Adrenal gland (tissue), 12 donors: ENCODE results near the gene GNPNAT1. TPM values are rescaled to one million over a fixed set of nuclear protein-coding genes. Genes with fewer than 3 reads are reported as not detected.

ENCODE experiments used
- DNase-seq, 7 donors: peaks; one replicate each; pipeline ENCODE4 v3.0.0-alpha.2; 2019 to 2020
- H3K27ac ChIP-seq, 5 donors: fragments of 200-600 bp; sonication (generic) in 4 of 5; 1 replicate in 3 of 5; 2 replicates in 2 of 5; pipeline versions ENCODE4 v1.5.1 to v1.8.0; 2016 to 2020; ENCODE audit warnings: mild to moderate bottlenecking in 1 of 5
- H3K27me3 ChIP-seq: fragments of 200-600 bp; 2 replicates; pipeline ENCODE4 v1.8.0; 2021
- H3K36me3 ChIP-seq, 2 donors: fragments of 200-600 bp; replicated peaks in 1 of 2; 1 replicate in 1 of 2; 2 replicates in 1 of 2; pipeline versions ENCODE4 v1.5.1 to v1.8.0; 2018 to 2022
- H3K4me1 ChIP-seq, 2 donors: fragments of 200-600 bp; replicated peaks in 1 of 2; 1 replicate in 1 of 2; 2 replicates in 1 of 2; pipeline versions ENCODE4 v1.5.1 to v1.8.0; 2018 to 2021
- H3K4me3 ChIP-seq, 4 donors: fragments of 200-600 bp; sonication (generic) in 3 of 4; one replicate each; pipeline ENCODE4 v1.5.1; 2016 to 2018
- H3K9me3 ChIP-seq, 3 donors: fragments of 200-600 bp; sonication (generic) in 1 of 3; replicated peaks in 1 of 3; 1 replicate in 2 of 3; 2 replicates in 1 of 3; pipeline versions ENCODE4 v1.5.1 to v1.8.0; 2016 to 2021
- POLR2A ChIP-seq, 2 donors: fragments of 450-650 bp; IDR thresholded peaks; one replicate each; pipeline ENCODE4 v1.6.1; 2017; ENCODE audit warnings: antibody characterized with exemption in 2 of 2, mild to moderate bottlenecking in 2 of 2, moderate library complexity in 1 of 2
- WGBS, 4 donors: extraction: QIAGEN DNeasy Blood & Tissue Kit in 2 of 4; methylation state at CpG; one replicate each; pipeline versions ENCODE4 v1.1.5 to v1.1.7; 2013 to 2017; 5-methylcytosine and 5-hydroxymethylcytosine counted together
- intact Hi-C, 2 donors: fragments of 100-400 bp; cut with DNase I; formaldehyde crosslinking; loops; one replicate each; pipeline versions ENCODE4 v1.14.1 to v1.15.0; 2022 to 2023
- polyA plus RNA-seq, 3 donors: library from polyadenylated mRNA; stranded (reverse); fragments of 200-250 nt in 2 of 3; fragments of 350-450 nt in 1 of 3; fragmentation: Illumina TruSeq in 1 of 3; extraction: RNeasy Lipid Tissue Mini Kit (QIAGEN cat#74804) in 1 of 3; gene quantifications; one replicate each; pipeline ENCODE4 v1.2.3, GENCODE V29; 2013 to 2014
- total RNA-seq, 9 donors: library from RNA; depleted of rRNA in 4 of 9; stranded (reverse); fragments of >200 nt in 4 of 9; fragments of 120-200 nt in 1 of 9; fragmentation: NEBNext Ultra II Directional in 1 of 9; extraction: Animal tissue kit (Norgen Biotek cat#: 25700) in 1 of 9; gene quantifications; one replicate each; pipeline versions ENCODE4 v1.1.0 to v1.2.4, GENCODE V29; 2013 to 2023
- TF ChIP-seq, protein P1 (sequence below), 6 experiments: fragments of 450-650 bp in 4 of 6; fragments of 200-600 bp in 2 of 6; sonication (generic) in 1 of 6; IDR thresholded peaks; 1 replicate in 5 of 6; 2 replicates in 1 of 6; pipeline versions ENCODE4 v1.5.1 to v1.8.0; 2016 to 2021; ENCODE audit warnings: antibody characterized with exemption in 6 of 6, mild to moderate bottlenecking in 2 of 6, moderate library complexity in 1 of 6
- donor health status: healthy with polysubstance abuse.
- donor health status: Bipolar disorder and iron deficiency.
- donor health status: DM: yes; HTN: yes; CAD: no.
- donor health status: DM: no; HTN: no; CAD: no.
- donor health status: DM: no; HTN: no; CAD: no.
- donor health status: DM: yes; HTN: yes; CAD: no.

GNPNAT1 gene
- total and polyA plus RNA-seq, 12 donors = 4.6 to 30.1 (median 13.0) TPM

DNA sequence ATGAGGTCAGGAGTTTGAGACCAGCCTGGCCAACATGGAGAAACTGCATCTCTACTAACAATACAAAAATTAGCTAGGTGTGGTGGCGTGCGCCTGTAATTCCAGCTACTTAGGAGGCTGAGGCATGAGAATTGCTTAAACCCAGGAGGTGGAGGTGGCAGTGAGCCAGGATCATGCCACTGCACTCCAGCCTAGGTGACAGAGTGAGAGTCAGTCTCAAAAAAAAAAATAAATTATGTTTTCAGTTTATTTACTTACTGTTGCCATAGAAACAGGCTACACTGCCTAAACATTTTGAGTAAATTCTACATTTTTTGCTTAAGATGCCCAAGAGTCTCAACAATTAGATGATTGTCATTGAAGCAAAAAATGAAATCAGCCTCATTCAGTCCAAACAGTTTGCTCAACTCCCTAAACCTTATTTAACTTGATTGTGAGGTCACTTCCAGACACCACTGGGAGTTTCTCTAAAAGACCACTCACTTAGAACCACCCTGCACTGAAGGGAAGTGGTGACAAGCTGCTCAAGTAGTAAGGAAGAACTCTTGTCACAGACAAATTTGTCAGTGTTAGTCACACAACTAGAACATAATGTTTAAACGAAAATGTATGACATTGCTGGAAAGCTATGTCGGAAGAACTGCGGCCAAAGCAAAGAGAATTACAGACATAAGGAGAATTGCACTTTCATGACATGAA, 9.8 kb upstream of the GNPNAT1 start:
- TF ChIP-seq, protein P1, sequence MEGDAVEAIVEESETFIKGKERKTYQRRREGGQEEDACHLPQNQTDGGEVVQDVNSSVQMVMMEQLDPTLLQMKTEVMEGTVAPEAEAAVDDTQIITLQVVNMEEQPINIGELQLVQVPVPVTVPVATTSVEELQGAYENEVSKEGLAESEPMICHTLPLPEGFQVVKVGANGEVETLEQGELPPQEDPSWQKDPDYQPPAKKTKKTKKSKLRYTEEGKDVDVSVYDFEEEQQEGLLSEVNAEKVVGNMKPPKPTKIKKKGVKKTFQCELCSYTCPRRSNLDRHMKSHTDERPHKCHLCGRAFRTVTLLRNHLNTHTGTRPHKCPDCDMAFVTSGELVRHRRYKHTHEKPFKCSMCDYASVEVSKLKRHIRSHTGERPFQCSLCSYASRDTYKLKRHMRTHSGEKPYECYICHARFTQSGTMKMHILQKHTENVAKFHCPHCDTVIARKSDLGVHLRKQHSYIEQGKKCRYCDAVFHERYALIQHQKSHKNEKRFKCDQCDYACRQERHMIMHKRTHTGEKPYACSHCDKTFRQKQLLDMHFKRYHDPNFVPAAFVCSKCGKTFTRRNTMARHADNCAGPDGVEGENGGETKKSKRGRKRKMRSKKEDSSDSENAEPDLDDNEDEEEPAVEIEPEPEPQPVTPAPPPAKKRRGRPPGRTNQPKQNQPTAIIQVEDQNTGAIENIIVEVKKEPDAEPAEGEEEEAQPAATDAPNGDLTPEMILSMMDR (IDR thresholded peaks at IDR 0.05) = no peak
- TF ChIP-seq POLR2A (IDR thresholded peaks at IDR 0.05) = no peak
- 70 to 75% (median 72%) methylated on average over 5 of the region's 5 CpGs for WGBS, 4 donors
- Histone ChIP-seq H3K36me3 (no peaks in the 10 kb centered on the region), H3K27me3 (no peaks in the 10 kb centered on the region), H3K27ac (no peak overlapping the region), H3K4me1 (no peaks in the 10 kb centered on the region), H3K4me3 (no peak overlapping the region), H3K9me3 (no peaks in the 10 kb centered on the region)
- intact Hi-C loops = no loop called here
- no peak for DNase-seq

DNA sequence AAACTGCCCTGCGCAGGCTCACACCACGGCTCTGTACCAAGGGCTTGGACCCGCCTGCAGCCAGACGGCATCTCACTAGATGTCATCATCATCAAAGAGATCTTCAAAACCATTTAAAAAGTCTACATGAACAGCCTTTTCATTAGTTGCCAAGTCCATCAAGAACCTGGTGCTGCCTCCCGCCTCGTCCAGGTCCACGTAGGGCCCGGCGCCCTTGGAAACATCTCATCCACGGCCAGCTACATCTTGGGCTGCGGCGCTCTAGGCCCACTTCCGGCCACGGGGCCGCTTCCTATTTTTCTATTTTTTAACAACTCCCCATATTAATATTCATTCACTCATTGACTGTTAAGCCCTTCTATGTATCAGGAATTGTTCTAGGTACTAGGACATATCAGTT, 7.4 kb upstream of the GNPNAT1 start:
- Histone ChIP-seq H3K4me3 (no peak overlapping the region), H3K27ac (no peak overlapping the region), H3K4me1 (no peaks in the 10 kb centered on the region), H3K9me3 (no peaks in the 10 kb centered on the region), H3K27me3 (no peaks in the 10 kb centered on the region), H3K36me3 (no peaks in the 10 kb centered on the region)
- 93 to 97% (median 95%) methylated on average over 15 of the region's 15 CpGs for WGBS, 4 donors
- intact Hi-C loops = no loop called here
- TF ChIP-seq, protein P1 (IDR thresholded peaks at IDR 0.05) = no peak
- TF ChIP-seq POLR2A (IDR thresholded peaks at IDR 0.05) = no peak
- DNase-seq = no peak

DNA sequence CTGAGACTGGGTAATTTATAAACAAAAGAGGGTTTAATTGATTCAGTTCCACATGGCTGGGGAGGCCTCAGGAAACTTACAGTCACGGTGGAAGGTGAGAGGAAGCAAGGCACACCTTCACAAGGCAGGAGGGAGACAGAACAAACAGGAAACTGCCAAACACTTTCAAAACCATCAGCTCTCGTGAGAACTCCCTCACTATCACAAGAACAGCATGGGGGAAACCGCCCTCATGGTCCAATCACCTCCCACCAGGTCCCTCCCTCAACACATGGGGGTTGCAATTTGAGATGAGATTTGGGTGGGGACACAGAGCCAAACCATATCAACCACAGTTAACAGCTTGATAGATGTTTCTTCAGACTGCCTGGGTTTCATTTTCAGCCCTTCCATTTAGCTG, 6.2 kb upstream of the GNPNAT1 start:
- no peak overlapping the region for H3K27ac ChIP-seq
- H3K4me1 ChIP-seq = no peaks in the 10 kb centered on the region
- H3K36me3 ChIP-seq = no peaks in the 10 kb centered on the region
- no peaks in the 10 kb centered on the region for H3K27me3 ChIP-seq
- H3K9me3 ChIP-seq = no peaks in the 10 kb centered on the region
- WGBS, 4 donors = 79 to 93% (median 87%) methylated on average over 3 of the region's 3 CpGs
- no peak for DNase-seq
- no peak overlapping the region for H3K4me3 ChIP-seq
- no peak for TF ChIP-seq POLR2A (IDR thresholded peaks at IDR 0.05)
- TF ChIP-seq, protein P1 (IDR thresholded peaks at IDR 0.05) = no peak
- intact Hi-C loops = no loop called here

- H3K9me3 ChIP-seq = no peaks in the 10 kb centered on the region
- intact Hi-C loops = no loop called here
- no peaks in the 10 kb centered on the region for H3K27me3 ChIP-seq
- H3K4me1 ChIP-seq = peaks cover 4 to 9% of the 10 kb centered on the region in 2 donors
- TF ChIP-seq, protein P1 (IDR thresholded peaks at IDR 0.05) = no peak
- no peak for TF ChIP-seq POLR2A (IDR thresholded peaks at IDR 0.05)
- no peaks in the 10 kb centered on the region for H3K36me3 ChIP-seq
- 63 to 74% (median 72%) methylated on average over 2 of the region's 2 CpGs for WGBS, 4 donors
- H3K4me3 ChIP-seq = no peak overlapping the region
- H3K27ac ChIP-seq = no peak overlapping the region
- DNase-seq = no peak
Measured at GRCh38 chr14:52793061-52793460, 1.7 kb upstream of the GNPNAT1 start.
